22Rv1 (cell line): Measurements from ENCODE around the gene MIPEP.

ENCODE experiments used
- CTCF ChIP-seq: fragments of 450-650 bp; IDR thresholded peaks from 2 replicates; pipeline ENCODE4 v1.5.1; 2017; ENCODE audit warnings: mild to moderate bottlenecking
- ZFX ChIP-seq: fragments of 450-650 bp; IDR thresholded peaks from 2 replicates; pipeline ENCODE4 v1.6.1; 2017; ENCODE audit warnings: antibody characterized with exemption, borderline replicate concordance

- no peak for TF ChIP-seq CTCF
- no peak for TF ChIP-seq ZFX
These were observed 129.2 kb downstream of the MIPEP start for GRCh38 chr13:23760000-23760399.
